ENCODE data around the gene KRT1. TPM values are rescaled to one million over a fixed set of nuclear protein-coding genes. Genes with fewer than 3 reads are reported as not detected.

KRT1 gene
- total RNA-seq, 1 donor from 2014 or later = not detected

DNA sequence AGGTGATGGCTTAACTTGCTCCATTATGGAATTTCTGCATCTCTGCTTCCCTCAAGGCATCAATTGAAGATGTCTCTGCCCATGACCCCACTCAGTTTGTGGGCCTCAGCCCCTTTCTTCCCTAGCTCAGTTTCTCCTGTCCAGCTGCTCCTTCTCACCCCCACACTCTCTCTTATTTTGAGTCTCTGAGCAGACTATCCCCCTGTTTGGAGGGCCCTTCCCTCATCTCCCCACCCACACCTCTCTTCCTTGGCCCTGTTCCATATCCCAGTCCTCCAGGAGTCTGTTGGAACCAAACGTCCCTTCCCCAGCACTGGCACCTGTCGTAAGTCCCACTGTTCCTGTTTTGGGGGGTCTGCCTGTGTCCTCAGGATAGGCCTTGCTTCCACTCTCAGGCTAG, 8.3 kb upstream of the KRT1 start:
- Mint-ChIP-seq H3K9me3 (ENCODE audit: unreplicated experiment) (no peaks in the 10 kb centered on the region), H3K27ac (ENCODE audit: unreplicated experiment) (no peak overlapping the region)
- DNase-seq (ENCODE audit: low spot score) = no peak

DNA sequence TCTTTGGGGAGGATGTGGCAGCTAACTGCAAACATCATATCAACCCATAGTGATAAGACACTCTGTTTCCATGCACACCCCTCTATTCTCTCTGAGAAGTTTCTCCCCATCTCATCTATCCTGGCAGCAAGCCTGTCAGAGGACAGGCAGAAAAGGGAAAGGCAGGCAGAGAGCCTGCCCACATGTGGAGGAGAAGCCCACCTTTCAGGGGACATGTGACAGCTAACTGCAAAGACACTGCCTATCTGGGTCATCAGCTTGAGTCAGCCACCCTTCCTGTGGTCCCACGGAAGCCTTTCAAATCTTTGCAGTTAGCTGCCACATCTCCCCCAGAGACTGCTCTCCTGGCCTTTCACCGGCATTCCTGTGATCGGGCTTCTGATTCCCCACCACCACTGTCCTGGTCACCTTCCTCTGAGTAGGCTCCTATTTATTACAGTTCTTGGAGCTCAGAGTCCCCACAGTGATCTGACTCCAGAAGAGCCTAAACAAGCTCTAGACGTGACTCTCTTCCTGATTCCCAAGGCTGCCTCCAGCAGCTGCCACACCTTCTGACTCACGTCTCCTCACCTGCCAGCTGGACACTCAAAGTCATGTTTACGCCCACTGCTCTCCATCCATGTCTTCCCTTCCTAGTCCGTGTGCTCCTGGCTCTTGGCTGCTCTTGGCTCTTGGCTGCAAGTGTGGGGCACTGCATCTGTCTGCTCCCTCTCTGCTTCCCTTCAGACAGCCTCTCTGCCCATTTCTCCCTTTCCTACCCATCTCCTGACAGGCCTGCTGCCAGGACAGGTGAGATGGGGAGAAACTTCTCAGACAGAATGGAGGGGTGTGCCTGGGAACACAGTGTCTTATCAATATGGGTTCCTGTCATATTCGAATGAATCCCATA, 7.5 kb upstream of the KRT1 start:
- Mint-ChIP-seq H3K27me3 (ENCODE audit: unreplicated experiment) (peaks cover 27% of the 10 kb centered on the region), H3K9me3 (ENCODE audit: unreplicated experiment) (no peaks in the 10 kb centered on the region), H3K27ac (ENCODE audit: unreplicated experiment) (no peak overlapping the region), H3K36me3 (ENCODE audit: low read depth, unreplicated experiment) (no peaks in the 10 kb centered on the region), H3K4me1 (ENCODE audit: unreplicated experiment) (peaks cover 7% of the 10 kb centered on the region), H3K4me3 (ENCODE audit: unreplicated experiment) (no peak overlapping the region)
- TF ChIP-seq, protein P1, sequence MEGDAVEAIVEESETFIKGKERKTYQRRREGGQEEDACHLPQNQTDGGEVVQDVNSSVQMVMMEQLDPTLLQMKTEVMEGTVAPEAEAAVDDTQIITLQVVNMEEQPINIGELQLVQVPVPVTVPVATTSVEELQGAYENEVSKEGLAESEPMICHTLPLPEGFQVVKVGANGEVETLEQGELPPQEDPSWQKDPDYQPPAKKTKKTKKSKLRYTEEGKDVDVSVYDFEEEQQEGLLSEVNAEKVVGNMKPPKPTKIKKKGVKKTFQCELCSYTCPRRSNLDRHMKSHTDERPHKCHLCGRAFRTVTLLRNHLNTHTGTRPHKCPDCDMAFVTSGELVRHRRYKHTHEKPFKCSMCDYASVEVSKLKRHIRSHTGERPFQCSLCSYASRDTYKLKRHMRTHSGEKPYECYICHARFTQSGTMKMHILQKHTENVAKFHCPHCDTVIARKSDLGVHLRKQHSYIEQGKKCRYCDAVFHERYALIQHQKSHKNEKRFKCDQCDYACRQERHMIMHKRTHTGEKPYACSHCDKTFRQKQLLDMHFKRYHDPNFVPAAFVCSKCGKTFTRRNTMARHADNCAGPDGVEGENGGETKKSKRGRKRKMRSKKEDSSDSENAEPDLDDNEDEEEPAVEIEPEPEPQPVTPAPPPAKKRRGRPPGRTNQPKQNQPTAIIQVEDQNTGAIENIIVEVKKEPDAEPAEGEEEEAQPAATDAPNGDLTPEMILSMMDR (IDR thresholded peaks at IDR 0.05; ENCODE audit: unreplicated experiment) = no peak
- no peak for DNase-seq (ENCODE audit: low spot score)

More for the DNA sequence above, 8.3 kb upstream of the KRT1 start:
- no peak overlapping the region for H3K4me3 Mint-ChIP-seq (ENCODE audit: unreplicated experiment)
- peaks cover 7% of the 10 kb centered on the region for H3K4me1 Mint-ChIP-seq (ENCODE audit: unreplicated experiment)
- no peaks in the 10 kb centered on the region for H3K36me3 Mint-ChIP-seq (ENCODE audit: low read depth, unreplicated experiment)
- H3K27me3 Mint-ChIP-seq (ENCODE audit: unreplicated experiment) = peaks cover 27% of the 10 kb centered on the region
- TF ChIP-seq, protein P1 (IDR thresholded peaks at IDR 0.05; ENCODE audit: unreplicated experiment) = no peak

DNA sequence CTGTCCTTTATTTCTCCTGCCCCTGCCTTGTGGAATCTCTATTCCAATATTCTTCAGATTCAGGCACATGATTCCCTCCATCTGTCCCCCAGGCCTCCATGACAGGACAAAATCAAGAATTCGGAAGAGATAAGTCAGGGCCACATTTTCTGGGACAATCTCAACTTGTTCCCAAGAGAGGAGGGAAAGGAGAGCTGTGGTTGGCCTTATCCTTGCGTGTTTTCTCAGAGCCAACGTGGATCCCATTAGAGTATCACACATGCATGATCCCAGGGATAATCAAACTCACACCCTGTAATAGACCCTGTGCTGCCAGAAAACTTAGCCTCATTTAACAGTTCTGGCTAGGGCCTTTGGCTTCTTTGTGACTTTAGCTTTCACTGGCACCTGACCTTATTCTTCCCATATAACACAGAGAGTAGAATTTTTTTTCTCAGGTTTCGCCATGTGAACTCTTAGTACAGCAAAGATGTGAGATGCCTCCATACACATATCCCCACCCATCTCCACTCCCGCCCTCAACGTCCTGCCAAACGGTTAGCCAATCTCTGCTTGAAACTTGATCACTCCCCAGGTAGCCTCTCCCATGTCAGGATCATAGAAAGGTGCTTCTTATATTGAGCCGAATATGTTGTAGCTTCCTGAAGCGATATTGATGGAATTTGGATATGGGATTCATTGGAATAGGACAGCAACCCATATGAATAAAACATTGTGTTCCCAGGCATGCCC, 6.7 kb upstream of the KRT1 start:
- H3K27ac Mint-ChIP-seq (ENCODE audit: unreplicated experiment) = no peak overlapping the region
- TF ChIP-seq, protein P1 (IDR thresholded peaks at IDR 0.05; ENCODE audit: unreplicated experiment) = no peak
- no peak for DNase-seq (ENCODE audit: low spot score)
- H3K4me3 Mint-ChIP-seq (ENCODE audit: unreplicated experiment) = no peak overlapping the region
- H3K9me3 Mint-ChIP-seq (ENCODE audit: unreplicated experiment) = no peaks in the 10 kb centered on the region
- peaks cover 23% of the 10 kb centered on the region for H3K27me3 Mint-ChIP-seq (ENCODE audit: unreplicated experiment)
- no peaks in the 10 kb centered on the region for H3K36me3 Mint-ChIP-seq (ENCODE audit: low read depth, unreplicated experiment)
- peaks cover 7% of the 10 kb centered on the region for H3K4me1 Mint-ChIP-seq (ENCODE audit: unreplicated experiment)

DNA sequence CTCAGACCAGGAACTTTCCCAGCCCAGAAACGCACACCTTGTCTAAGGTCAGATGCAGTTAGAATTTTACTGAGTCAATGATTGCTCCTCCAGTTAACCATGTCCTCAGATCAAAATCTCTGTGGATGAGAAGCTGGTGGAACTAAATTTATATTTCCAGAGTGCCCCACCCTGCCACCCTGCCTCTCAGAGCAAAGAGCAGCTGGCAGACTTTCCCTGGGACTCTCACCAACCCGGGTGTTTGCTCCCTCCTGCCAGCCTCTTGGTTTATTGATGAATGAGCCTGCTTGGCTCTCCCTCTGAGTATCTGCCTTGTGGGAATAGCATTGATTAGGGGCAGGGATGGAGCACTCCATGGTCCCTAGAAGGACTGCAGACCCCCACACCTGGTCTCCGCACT, 5.9 kb upstream of the KRT1 start:
- Mint-ChIP-seq H3K4me3 (ENCODE audit: unreplicated experiment) (no peak overlapping the region), H3K27me3 (ENCODE audit: unreplicated experiment) (peaks cover 16% of the 10 kb centered on the region), H3K4me1 (ENCODE audit: unreplicated experiment) (peaks cover 3% of the 10 kb centered on the region), H3K27ac (ENCODE audit: unreplicated experiment) (no peak overlapping the region), H3K9me3 (ENCODE audit: unreplicated experiment) (no peaks in the 10 kb centered on the region), H3K36me3 (ENCODE audit: low read depth, unreplicated experiment) (no peaks in the 10 kb centered on the region)
- no peak for DNase-seq (ENCODE audit: low spot score)
- TF ChIP-seq, protein P1 (IDR thresholded peaks at IDR 0.05; ENCODE audit: unreplicated experiment) = no peak

All from endothelial cell (in vitro differentiated cells).